DOHH2 (cell line): ENCODE data around the gene RAB6B.

Source experiments
- H3F3A ChIP-seq: fragments of 200-600 bp; sonication (generic), shearing (Covaris generic); 2 replicates; pipeline ENCODE4 v1.6.0; 2016; ENCODE audit warnings: antibody characterized with exemption, mild to moderate bottlenecking; ENCODE audit not compliant: control insufficient read depth, insufficient read depth
- H3K27ac ChIP-seq: fragments of 200-600 bp; sonication (generic); 2 replicates; pipeline ENCODE4 v1.5.1; 2014; ENCODE audit warnings: low read depth, mild to moderate bottlenecking, low read length, moderate library complexity
- H3K27me3 ChIP-seq: fragments of 200-600 bp; sonication (generic); 2 replicates; pipeline ENCODE4 v1.6.1; 2014; ENCODE audit warnings: mild to moderate bottlenecking, low read length, mixed read lengths; ENCODE audit not compliant: control insufficient read depth
- H3K36me3 ChIP-seq: fragments of 200-600 bp; sonication (generic); 2 replicates; pipeline ENCODE4 v1.6.1; 2014; ENCODE audit warnings: mild to moderate bottlenecking, low read length, moderate library complexity, mixed read lengths; ENCODE audit not compliant: control insufficient read depth
- H3K4me1 ChIP-seq: fragments of 200-600 bp; sonication (generic); 2 replicates; pipeline ENCODE4 v1.6.1; 2014; ENCODE audit warnings: mild to moderate bottlenecking, low read length, mixed read lengths; ENCODE audit not compliant: control insufficient read depth
- H3K4me2 ChIP-seq: fragments of 200-600 bp; sonication (generic); 2 replicates; pipeline ENCODE4 v1.6.0; 2014; ENCODE audit warnings: mild to moderate bottlenecking, low read length, moderate library complexity
- H3K4me3 ChIP-seq: fragments of 200-600 bp; sonication (generic); 2 replicates; pipeline ENCODE4 v1.5.1; 2014; ENCODE audit warnings: mild to moderate bottlenecking, low read length, mixed read lengths
- H3K79me2 ChIP-seq: fragments of 200-600 bp; sonication (generic); 2 replicates; pipeline ENCODE4 v1.6.1; 2014; ENCODE audit warnings: mild to moderate bottlenecking, low read length, mixed read lengths; ENCODE audit not compliant: control insufficient read depth
- H3K9me2 ChIP-seq: fragments of 200-600 bp; sonication (generic); replicated peaks from 2 replicates; pipeline ENCODE4 v1.6.1; 2014; ENCODE audit warnings: mild to moderate bottlenecking, low read length, mixed read lengths; ENCODE audit not compliant: control insufficient read depth
- H3K9me3 ChIP-seq: fragments of 200-600 bp; sonication (generic); 2 replicates; pipeline ENCODE4 v1.6.1; 2014; ENCODE audit warnings: antibody characterized with exemption, low read length, mixed read lengths; ENCODE audit not compliant: control insufficient read depth, insufficient read depth
- H4K20me1 ChIP-seq: fragments of 200-600 bp; sonication (generic); 2 replicates; pipeline ENCODE4 v1.6.0; 2014; ENCODE audit warnings: low read depth, mild to moderate bottlenecking, antibody characterized with exemption, low read length, moderate library complexity; ENCODE audit not compliant: control insufficient read depth, insufficient read depth
- CTCF ChIP-seq: fragments of 200-600 bp; sonication (generic); IDR thresholded peaks from one replicate; pipeline ENCODE4 v1.5.1; 2014; ENCODE audit warnings: antibody characterized with exemption, mild to moderate bottlenecking, low read depth, low read length; ENCODE audit not compliant: poor library complexity, severe bottlenecking
- EZH2phosphoT487 ChIP-seq: fragments of 200-600 bp; sonication (generic); IDR thresholded peaks from 2 replicates; pipeline ENCODE4 v1.6.1; 2017; ENCODE audit warnings: borderline replicate concordance, mild to moderate bottlenecking, antibody characterized with exemption, low read length, moderate library complexity, mixed read lengths

The RAB6B gene

DNA sequence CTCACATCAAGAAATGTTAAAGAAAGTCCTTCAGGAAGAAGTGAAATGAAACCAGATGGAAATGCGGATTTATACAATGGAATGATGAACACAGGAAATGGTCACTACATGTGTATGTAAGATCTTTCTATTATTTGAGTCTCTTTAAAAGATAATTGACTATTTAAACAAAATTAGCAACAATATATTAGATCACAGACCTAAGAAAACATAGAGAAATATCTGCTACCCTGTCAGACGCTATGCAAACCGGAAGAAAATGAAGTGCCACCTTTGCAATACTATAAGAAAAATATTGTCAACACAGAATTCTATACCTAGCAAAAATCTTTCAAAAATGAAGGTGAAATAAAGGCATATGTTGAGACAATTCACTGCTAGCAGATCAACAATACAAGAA is 17.2 kb downstream of the RAB6B start:
- H3F3A ChIP-seq: no peaks in the 10 kb centered on the region
- H3K27me3 ChIP-seq: peaks cover 4% of the 10 kb centered on the region; the same call in 1 of the 2 replicates
- H3K4me1 ChIP-seq: no peaks in the 10 kb centered on the region
- H3K9me2 ChIP-seq: no peaks in the 10 kb centered on the region
- no peak overlapping the region for H3K27ac ChIP-seq
- H3K4me2 ChIP-seq: no peak overlapping the region
- H3K9me3 ChIP-seq: no peaks in the 10 kb centered on the region
- H3K79me2 ChIP-seq: no peaks in the 10 kb centered on the region
- no peaks in the 10 kb centered on the region for H3K36me3 ChIP-seq
- no peak overlapping the region for H3K4me3 ChIP-seq
- H4K20me1 ChIP-seq: no peaks in the 10 kb centered on the region
- TF ChIP-seq EZH2phosphoT487 (no peak), CTCF (no peak)

DNA sequence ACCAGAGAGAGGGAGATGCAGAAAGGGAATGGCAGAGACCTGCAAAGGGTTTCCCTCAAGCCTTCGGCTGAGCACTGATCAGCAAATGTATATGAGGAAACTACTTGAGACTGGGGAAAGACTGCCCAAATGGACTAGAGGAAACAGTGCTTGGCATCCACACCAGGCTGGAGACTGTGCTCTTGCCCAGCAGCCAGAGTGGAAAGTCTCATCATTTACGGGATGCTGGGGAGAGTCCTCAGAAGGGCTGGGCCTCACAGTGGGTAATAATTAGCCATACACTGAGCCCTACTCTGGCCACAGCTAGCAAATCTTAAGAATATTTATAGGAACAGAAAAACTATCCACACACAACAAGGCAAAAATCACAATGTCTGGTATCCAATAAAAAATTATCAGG is 18.5 kb downstream of the RAB6B start:
- Histone ChIP-seq H3K79me2 (no peaks in the 10 kb centered on the region), H3K36me3 (no peaks in the 10 kb centered on the region), H3K4me2 (no peak overlapping the region), H3K9me2 (no peaks in the 10 kb centered on the region), H4K20me1 (no peaks in the 10 kb centered on the region), H3K27ac (no peak overlapping the region), H3K9me3 (no peaks in the 10 kb centered on the region), H3K27me3 (peaks cover 4% of the 10 kb centered on the region; the same call in 1 of the 2 replicates), H3F3A (no peaks in the 10 kb centered on the region), H3K4me1 (no peaks in the 10 kb centered on the region), H3K4me3 (no peak overlapping the region)
- TF ChIP-seq EZH2phosphoT487 (no peak), CTCF (no peak)

DNA sequence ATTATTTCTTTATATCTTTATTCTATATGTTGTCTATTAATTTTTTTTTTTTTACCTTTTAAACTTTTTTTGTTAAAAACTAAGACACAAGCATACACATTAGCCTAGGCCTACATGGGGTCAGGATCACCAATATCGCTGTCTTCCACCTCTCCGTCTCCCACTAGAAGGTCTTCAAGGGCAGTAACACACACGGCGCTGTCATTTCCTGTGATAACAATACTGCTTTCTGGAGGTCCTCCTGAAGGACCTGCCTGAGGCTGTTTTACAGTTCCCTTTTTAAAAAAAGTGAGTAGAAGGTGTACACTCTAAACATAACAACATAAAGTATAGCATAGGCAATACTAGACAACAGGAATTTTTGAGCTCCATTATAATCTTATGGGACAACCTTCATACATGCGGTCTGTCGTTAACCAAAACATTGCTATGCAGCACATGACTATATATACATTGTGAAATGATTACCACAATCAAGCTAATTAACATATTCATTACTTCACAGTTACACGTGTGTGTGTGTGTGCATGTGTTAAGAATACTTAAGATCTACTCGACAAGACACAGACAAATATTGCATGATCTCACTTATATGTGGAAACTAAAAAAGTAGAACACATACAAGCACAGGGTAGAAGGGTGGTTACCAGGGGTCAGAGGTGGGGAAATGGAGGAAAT is 20.8 kb downstream of the RAB6B start:
- H3K4me2 ChIP-seq: no peak overlapping the region
- H3K27ac ChIP-seq: no peak overlapping the region
- TF ChIP-seq EZH2phosphoT487 (no peak), CTCF (no peak)
- H3F3A ChIP-seq: no peaks in the 10 kb centered on the region
- H3K79me2 ChIP-seq: no peaks in the 10 kb centered on the region
- no peaks in the 10 kb centered on the region for H3K9me2 ChIP-seq
- H3K4me1 ChIP-seq: no peaks in the 10 kb centered on the region
- H3K4me3 ChIP-seq: no peak overlapping the region
- H3K9me3 ChIP-seq: no peaks in the 10 kb centered on the region
- no peaks in the 10 kb centered on the region for H3K36me3 ChIP-seq
- H4K20me1 ChIP-seq: no peaks in the 10 kb centered on the region
- H3K27me3 ChIP-seq: peaks cover 4% of the 10 kb centered on the region; the same call in 1 of the 2 replicates
